ENCODE data around the gene RANBP17. TPM values are rescaled to one million over a fixed set of nuclear protein-coding genes. Genes with fewer than 3 reads are reported as not detected.

RANBP17 gene
- total RNA-seq, 1 experiment from 2014 or later, result not detected

DNA sequence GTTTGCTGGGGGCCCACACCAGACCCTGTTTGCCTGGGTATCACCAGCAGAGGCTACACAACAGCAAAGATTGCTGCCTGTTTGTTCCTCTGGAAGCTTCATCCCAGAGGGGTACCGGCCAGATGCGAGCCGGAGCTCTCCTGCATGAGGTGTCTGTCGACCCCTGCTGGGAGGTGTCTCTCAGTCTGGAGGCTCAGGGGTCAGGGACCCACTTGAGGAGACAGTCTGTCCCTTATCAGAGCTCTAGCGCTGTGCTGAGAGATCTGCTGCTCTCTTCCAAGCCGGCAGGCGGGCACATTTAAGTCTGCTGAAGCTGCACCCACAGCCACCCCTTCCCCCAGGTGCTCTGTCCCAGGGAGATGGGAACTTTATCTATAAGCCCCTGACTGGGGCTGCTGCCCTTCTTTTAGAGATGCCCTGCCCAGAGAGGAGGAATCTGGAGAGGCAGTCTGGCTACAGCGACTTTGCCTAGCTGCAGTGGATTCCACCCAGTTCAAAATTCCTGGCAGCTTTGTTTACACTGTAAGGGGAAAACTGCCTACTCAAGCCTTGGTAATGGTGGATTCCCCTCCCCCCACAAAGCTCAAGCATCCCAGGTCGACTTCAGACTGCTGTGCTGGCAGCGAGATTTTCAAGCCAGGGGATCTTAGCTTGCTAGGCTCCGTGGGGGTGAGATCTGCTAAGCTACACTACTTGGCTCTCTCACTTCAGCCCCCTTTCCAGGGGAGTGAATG lies 241.2 kb downstream of the RANBP17 start:
- H3K4me3 ChIP-seq (ENCODE audit: low read depth, low read length, poor library complexity, severe bottlenecking), result no peak overlapping the region
- no peak for DNase-seq (ENCODE audit: low spot score)
- CTCF ChIA-PET, result no interaction called here
- no peaks in the 10 kb centered on the region for H3K9me3 ChIP-seq (ENCODE audit: low read depth, low read length, poor library complexity, severe bottlenecking)
- H3K36me3 ChIP-seq (ENCODE audit: insufficient read depth, low read length, poor library complexity, severe bottlenecking), result no peaks in the 10 kb centered on the region
- POLR2A ChIA-PET (ENCODE audit: low non-redundant PET), result no interaction called here
- H3K27ac ChIP-seq (ENCODE audit: low read depth, low read length, poor library complexity, severe bottlenecking), result no peak overlapping the region
- intact Hi-C loops (cut with micrococcal nuclease; ENCODE audit: unreplicated experiment), result no loop called here
- TF ChIP-seq EZH2 (IDR thresholded peaks at IDR 0.05; ENCODE audit: borderline replicate concordance, low read depth, low read length, poor library complexity, severe bottlenecking), result no peak
- TF ChIP-seq, protein P1, sequence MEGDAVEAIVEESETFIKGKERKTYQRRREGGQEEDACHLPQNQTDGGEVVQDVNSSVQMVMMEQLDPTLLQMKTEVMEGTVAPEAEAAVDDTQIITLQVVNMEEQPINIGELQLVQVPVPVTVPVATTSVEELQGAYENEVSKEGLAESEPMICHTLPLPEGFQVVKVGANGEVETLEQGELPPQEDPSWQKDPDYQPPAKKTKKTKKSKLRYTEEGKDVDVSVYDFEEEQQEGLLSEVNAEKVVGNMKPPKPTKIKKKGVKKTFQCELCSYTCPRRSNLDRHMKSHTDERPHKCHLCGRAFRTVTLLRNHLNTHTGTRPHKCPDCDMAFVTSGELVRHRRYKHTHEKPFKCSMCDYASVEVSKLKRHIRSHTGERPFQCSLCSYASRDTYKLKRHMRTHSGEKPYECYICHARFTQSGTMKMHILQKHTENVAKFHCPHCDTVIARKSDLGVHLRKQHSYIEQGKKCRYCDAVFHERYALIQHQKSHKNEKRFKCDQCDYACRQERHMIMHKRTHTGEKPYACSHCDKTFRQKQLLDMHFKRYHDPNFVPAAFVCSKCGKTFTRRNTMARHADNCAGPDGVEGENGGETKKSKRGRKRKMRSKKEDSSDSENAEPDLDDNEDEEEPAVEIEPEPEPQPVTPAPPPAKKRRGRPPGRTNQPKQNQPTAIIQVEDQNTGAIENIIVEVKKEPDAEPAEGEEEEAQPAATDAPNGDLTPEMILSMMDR (conservative IDR thresholded peaks at IDR 0.05; ENCODE audit: low read depth, low read length), result no peak
- no peaks in the 10 kb centered on the region for H3K4me1 ChIP-seq (ENCODE audit: insufficient read depth, low read length, poor library complexity, severe bottlenecking)
- no TSS peak for BruUV-seq (replicated peaks)
- no peaks in the 10 kb centered on the region for H3K27me3 ChIP-seq (replicated peaks; ENCODE audit: insufficient read depth, low read depth, low read length, poor library complexity)

GRCh38 chr5:171107669-171108068 lies 245.9 kb downstream of the RANBP17 start:
- intact Hi-C loops (cut with micrococcal nuclease; ENCODE audit: unreplicated experiment), result no loop called here
- no peaks in the 10 kb centered on the region for H3K9me3 ChIP-seq (ENCODE audit: low read depth, low read length, poor library complexity, severe bottlenecking)
- H3K27ac ChIP-seq (ENCODE audit: low read depth, low read length, poor library complexity, severe bottlenecking), result no peak overlapping the region
- no peak for DNase-seq (ENCODE audit: low spot score)
- BruUV-seq (replicated peaks), result no TSS peak
- no peaks in the 10 kb centered on the region for H3K4me1 ChIP-seq (ENCODE audit: insufficient read depth, low read length, poor library complexity, severe bottlenecking)
- no peaks in the 10 kb centered on the region for H3K36me3 ChIP-seq (ENCODE audit: insufficient read depth, low read length, poor library complexity, severe bottlenecking)
- POLR2A ChIA-PET (ENCODE audit: low non-redundant PET), result no interaction called here
- no peak for TF ChIP-seq EZH2 (IDR thresholded peaks at IDR 0.05; ENCODE audit: borderline replicate concordance, low read depth, low read length, poor library complexity, severe bottlenecking)
- TF ChIP-seq, protein P1 (conservative IDR thresholded peaks at IDR 0.05; ENCODE audit: low read depth, low read length), result no peak
- H3K27me3 ChIP-seq (replicated peaks; ENCODE audit: insufficient read depth, low read depth, low read length, poor library complexity), result no peaks in the 10 kb centered on the region
- CTCF ChIA-PET, result no interaction called here
- no peak overlapping the region for H3K4me3 ChIP-seq (ENCODE audit: low read depth, low read length, poor library complexity, severe bottlenecking)

DNA sequence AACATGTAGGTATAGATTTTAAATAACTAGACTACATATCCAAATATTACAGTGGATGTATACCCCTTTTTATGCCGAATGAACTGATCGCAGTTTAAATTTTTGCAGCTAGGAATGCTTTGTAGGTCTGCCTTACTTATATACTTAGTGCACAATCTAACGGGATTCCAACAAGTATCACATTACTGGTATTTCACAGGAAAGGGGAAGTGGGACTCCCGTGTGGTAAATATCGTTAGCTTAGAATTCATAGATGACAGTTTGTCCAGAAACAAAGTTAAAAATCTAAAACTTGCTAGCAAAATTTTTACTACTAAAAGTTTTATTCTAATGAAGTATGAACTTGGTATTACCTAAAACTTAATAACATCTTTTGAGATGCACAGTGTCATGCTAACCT lies 253.7 kb downstream of the RANBP17 start:
- Histone ChIP-seq H3K27me3 (replicated peaks; ENCODE audit: insufficient read depth, low read depth, low read length, poor library complexity) (no peaks in the 10 kb centered on the region), H3K27ac (ENCODE audit: low read depth, low read length, poor library complexity, severe bottlenecking) (no peak overlapping the region), H3K36me3 (ENCODE audit: insufficient read depth, low read length, poor library complexity, severe bottlenecking) (no peaks in the 10 kb centered on the region), H3K4me1 (ENCODE audit: insufficient read depth, low read length, poor library complexity, severe bottlenecking) (no peaks in the 10 kb centered on the region), H3K4me3 (ENCODE audit: low read depth, low read length, poor library complexity, severe bottlenecking) (no peak overlapping the region), H3K9me3 (ENCODE audit: low read depth, low read length, poor library complexity, severe bottlenecking) (no peaks in the 10 kb centered on the region)
- DNase-seq (ENCODE audit: low spot score), result no peak
- TF ChIP-seq, protein P1 (conservative IDR thresholded peaks at IDR 0.05; ENCODE audit: low read depth, low read length), result no peak
- TF ChIP-seq EZH2 (IDR thresholded peaks at IDR 0.05; ENCODE audit: borderline replicate concordance, low read depth, low read length, poor library complexity, severe bottlenecking), result no peak
- no TSS peak for BruUV-seq (replicated peaks)
- CTCF ChIA-PET, result no interaction called here
- POLR2A ChIA-PET (ENCODE audit: low non-redundant PET), result no interaction called here
- intact Hi-C loops (cut with micrococcal nuclease; ENCODE audit: unreplicated experiment), result no loop called here

Measured in A673 (cell line).